ENCODE results near the gene ARHGAP33.

DNA sequence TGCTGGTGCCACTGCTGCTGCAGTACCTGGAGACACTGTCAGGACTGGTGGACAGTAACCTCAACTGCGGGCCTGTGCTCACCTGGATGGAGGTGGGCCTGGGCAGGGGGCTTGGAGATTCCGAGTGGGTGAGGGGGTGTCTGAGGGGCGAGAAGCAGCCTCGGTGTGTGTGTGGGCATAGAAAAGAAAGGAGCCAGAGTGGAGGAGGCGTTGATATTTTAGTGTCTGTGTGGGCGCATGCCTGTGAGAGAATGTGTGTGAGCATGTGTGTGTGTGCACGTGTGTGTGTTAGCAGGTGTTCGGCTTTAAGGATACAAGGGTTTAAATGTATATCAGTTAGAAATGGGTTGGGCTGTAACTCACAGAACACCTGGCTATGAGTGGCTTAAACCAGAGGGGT is 3.7 kb downstream of the ARHGAP33 start:
- no peak for TF ChIP-seq CTCF (IDR thresholded peaks at IDR 0.05)
- TF ChIP-seq POLR2A (IDR thresholded peaks at IDR 0.05): no peak
- no peak for TF ChIP-seq EP300 (IDR thresholded peaks at IDR 0.05)
